HG03175 (cell line): ENCODE measurements around the gene OR4C46.
"Not testable (repeated sequence)": the region's sequence is repeated elsewhere in the genome, so short reads cannot be mapped to it uniquely, and the experiment has no call there.

ENCODE experiments used
- ATAC-seq: cut with Tn5 transposase; IDR thresholded peaks from one replicate; pipeline ENCODE4 v1.9.1; 2021; ENCODE audit warnings: mild to moderate bottlenecking, moderate library complexity; ENCODE audit not compliant: unreplicated experiment

The OR4C46 gene

DNA sequence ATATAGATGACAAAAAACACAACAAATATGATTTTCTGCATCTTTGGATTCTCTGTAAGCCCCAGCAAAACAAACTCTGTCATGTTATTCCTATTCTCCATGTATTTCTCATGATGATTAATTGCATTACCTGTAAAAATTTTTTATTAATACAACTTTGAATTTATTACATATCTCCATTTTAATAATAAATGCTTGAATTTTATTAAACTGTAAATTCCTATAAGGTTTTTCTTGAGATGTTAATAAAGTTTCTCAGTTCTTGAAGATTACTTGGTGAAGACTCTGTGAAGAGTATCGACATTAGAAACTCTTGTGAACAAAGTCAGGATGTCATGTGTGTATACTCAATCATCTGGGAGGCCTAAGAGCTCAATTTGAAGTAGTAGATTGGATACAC lies at the start of gene OR4C46:
OR4C46 (minus strand) TSS at position 101 of the 400 bp plus-strand sequence; CDS start at position 101, 0 bp downstream.
- no peak for ATAC-seq

DNA sequence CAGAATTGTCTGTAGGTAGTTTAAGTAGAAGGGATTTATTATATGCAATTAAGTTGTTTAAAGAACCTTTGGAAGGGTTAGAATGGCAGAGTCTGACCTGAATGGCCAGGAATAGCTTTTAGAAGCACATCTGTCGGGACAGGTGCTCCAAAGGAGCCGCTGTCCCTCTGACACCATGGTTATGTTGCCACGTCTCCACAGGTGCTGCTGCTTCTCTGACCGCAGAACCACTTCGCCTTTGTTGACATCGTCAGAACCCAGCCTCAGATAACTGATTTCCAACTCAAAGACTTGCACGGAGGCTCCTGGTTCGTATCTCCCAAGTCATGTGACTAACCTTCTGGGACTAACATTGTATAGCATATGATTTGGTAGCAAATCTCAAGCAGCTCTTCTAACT lies 41.8 kb upstream of the OR4C46 start:
- not testable (repeated sequence) for ATAC-seq

DNA sequence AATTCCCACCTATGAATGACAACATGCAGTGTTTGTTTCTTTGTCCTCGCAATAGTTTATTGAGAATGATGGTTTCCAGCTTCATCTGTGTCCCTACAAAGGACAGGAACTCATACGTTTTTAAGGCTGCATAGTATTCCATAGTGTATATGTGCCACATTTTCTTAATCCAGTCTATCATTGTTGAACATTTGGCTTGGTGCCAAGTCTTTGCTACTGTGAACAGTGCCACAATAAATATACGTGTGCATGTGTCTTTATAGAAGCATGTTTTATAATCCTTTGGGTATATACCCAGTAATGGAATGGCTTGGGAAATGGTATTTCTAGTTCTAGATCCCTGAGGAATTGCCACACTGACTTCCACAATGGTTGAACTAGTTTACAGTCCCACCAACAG lies 42.4 kb downstream of the OR4C46 start:
- ATAC-seq: not testable (repeated sequence)

DNA sequence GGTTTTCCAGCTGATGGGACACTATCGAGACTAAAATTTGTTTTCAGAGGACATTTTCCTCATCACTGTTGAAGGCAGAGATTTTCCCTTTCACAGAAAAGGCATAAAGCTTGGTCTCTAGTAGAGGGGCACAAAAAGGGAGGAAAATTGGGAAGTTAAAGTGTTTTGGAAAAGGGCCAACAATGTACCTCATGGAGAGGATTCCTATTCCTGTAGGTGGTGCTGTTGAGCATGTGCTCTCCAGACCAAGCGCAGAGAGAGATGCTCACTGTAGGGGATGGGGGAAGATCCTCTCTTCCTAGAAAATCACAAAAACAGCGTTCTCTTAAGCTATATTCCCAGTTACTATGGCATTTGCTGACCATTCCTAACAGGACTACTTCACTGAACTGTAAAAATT lies 44.9 kb downstream of the OR4C46 start:
- no peak for ATAC-seq

DNA sequence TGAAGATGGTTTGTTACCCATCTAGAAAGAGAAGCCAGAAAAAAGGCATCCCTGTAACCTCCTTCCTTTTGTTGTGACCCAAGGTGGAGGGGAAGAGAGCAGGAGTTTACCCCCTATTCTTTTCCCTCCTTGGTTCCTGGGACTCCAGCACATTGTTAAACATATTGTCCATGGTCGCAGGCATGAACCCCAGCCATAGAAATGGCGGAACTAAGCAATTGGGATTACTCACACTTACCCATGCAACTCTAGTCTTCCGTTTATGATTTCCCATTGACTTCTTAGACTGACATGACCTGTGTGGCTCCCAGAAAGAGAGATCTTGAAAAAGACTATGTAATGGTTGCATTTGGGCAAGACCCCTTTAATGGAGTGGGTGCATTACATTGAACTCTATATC lies 45.4 kb downstream of the OR4C46 start:
- ATAC-seq: no peak
